Stomach (tissue), 9 donors: ENCODE measurements around the gene SRM. TPM values are rescaled to one million over a fixed set of nuclear protein-coding genes. Genes with fewer than 3 reads are reported as not detected.

Source experiments
- DNase-seq, 2 donors: peaks; one replicate each; pipeline versions ENCODE4 v3.0.0 to v3.0.0-alpha.2; 2013 to 2019
- H3K27ac ChIP-seq, 5 donors: fragments of 200-600 bp in 4 of 5; sonication (generic) in 4 of 5; one replicate each; pipeline ENCODE4 v1.5.1; 2013 to 2019; ENCODE audit warnings: mild to moderate bottlenecking in 1 of 5, moderate library complexity in 1 of 5
- H3K27me3 ChIP-seq, 3 donors: fragments of 200-600 bp; sonication (generic); one replicate each; pipeline ENCODE4 v1.5.1; 2017 to 2019; ENCODE audit warnings: mixed run types in 1 of 3
- H3K36me3 ChIP-seq, 4 donors: fragments of 200-600 bp; sonication (generic); 1 replicate in 3 of 4; 2 replicates in 1 of 4; pipeline ENCODE4 v1.5.1; 2016 to 2019
- H3K4me1 ChIP-seq, 4 donors: fragments of 200-600 bp; sonication (generic); one replicate each; pipeline ENCODE4 v1.5.1; 2016 to 2019
- H3K4me3 ChIP-seq, 4 donors: fragments of 200-600 bp; sonication (generic) in 3 of 4; one replicate each; pipeline ENCODE4 v1.5.1; 2016 to 2019; ENCODE audit warnings: mild to moderate bottlenecking in 1 of 4
- H3K9me3 ChIP-seq, 4 donors: fragments of 200-600 bp; sonication (generic); one replicate each; pipeline ENCODE4 v1.5.1; 2016 to 2019
- CTCF ChIP-seq, 7 experiments: fragments of 450-650 bp in 4 of 7; fragments of 200-600 bp in 3 of 7; sonication (generic) in 3 of 7; IDR thresholded peaks; one replicate each; pipeline ENCODE4 v1.5.1; 2016 to 2019; ENCODE audit warnings: antibody characterized with exemption in 7 of 7, control low read depth in 2 of 7, mild to moderate bottlenecking in 1 of 7
- EP300 ChIP-seq: sonication (generic); formaldehyde crosslinking; IDR thresholded peaks from one replicate; pipeline ENCODE4 v1.6.1; 2017; ENCODE audit warnings: antibody characterized with exemption
- POLR2A ChIP-seq, 4 donors: fragments of 450-650 bp; IDR thresholded peaks; one replicate each; pipeline ENCODE4 v1.6.1; 2016; ENCODE audit warnings: antibody characterized with exemption in 4 of 4, control low read depth in 2 of 4, mild to moderate bottlenecking in 1 of 4, moderate library complexity in 1 of 4
- POLR2AphosphoS5 ChIP-seq, 3 donors: sonication (generic); formaldehyde crosslinking; IDR thresholded peaks; one replicate each; pipeline ENCODE4 v1.6.1; 2016; ENCODE audit warnings: antibody characterized with exemption in 3 of 3
- WGBS, 5 donors: extraction: QIAGEN DNeasy Blood & Tissue Kit in 3 of 5; methylation state at CpG; one replicate each; pipeline versions ENCODE4 v1.1.5 to v1.1.7; 2013 to 2018; 5-methylcytosine and 5-hydroxymethylcytosine counted together
- intact Hi-C: fragments of 100-400 bp; cut with DNase I; formaldehyde crosslinking; loops from one replicate; pipeline ENCODE4 v1.15.1; 2023; ENCODE audit warnings: low total_unique reads
- polyA plus RNA-seq, 3 donors: library from polyadenylated mRNA; stranded (reverse); fragments of 200-250 nt; gene quantifications; one replicate each; pipeline ENCODE4 v1.2.3, GENCODE V29; 2013
- total RNA-seq, 5 donors: library from RNA; depleted of rRNA; stranded (reverse); fragments of >200 nt; gene quantifications; one replicate each; pipeline versions ENCODE4 v1.1.0 to v1.2.3, GENCODE V29; 2014 to 2016
- donor health status: healthy with polysubstance abuse.
- donor health status: Bipolar disorder and iron deficiency.
- donor health status: healthy.

The SRM gene
- total and polyA plus RNA-seq, 8 donors: 9.0 to 149 (median 85.1) TPM

GRCh38 chr1:11054666-11055065, 5.2 kb downstream of the SRM start:
- H3K4me3 ChIP-seq: no peak overlapping the region
- peaks cover 19 to 44% (median 42%) of the 10 kb centered on the region in 4 donors for H3K36me3 ChIP-seq
- H3K27me3 ChIP-seq: peaks cover 0 to 11% (median 0%) of the 10 kb centered on the region in 3 donors
- WGBS, 5 donors: 88 to 93% (median 92%) methylated on average over 12 to 22 of the region's 22 CpGs
- TF ChIP-seq POLR2A (IDR thresholded peaks at IDR 0.05): no peak
- TF ChIP-seq POLR2AphosphoS5 (IDR thresholded peaks at IDR 0.05): no peak
- TF ChIP-seq EP300: no peak
- TF ChIP-seq CTCF (IDR thresholded peaks at IDR 0.05): no peak
- H3K9me3 ChIP-seq: no peaks in the 10 kb centered on the region
- peaks cover 0 to 25% (median 18%) of the 10 kb centered on the region in 4 donors for H3K4me1 ChIP-seq
- intact Hi-C loops: no loop called here
- DNase-seq: no peak
- H3K27ac ChIP-seq: no peak overlapping the region

GRCh38 chr1:11054181-11054580, 5.6 kb downstream of the SRM start:
- peaks cover 0 to 21% (median 15%) of the 10 kb centered on the region in 4 donors for H3K4me1 ChIP-seq
- 87 to 91% (median 90%) methylated on average over 5 to 7 of the region's 7 CpGs for WGBS, 5 donors
- TF ChIP-seq POLR2A (IDR thresholded peaks at IDR 0.05): no peak
- TF ChIP-seq POLR2AphosphoS5 (IDR thresholded peaks at IDR 0.05): no peak
- TF ChIP-seq EP300: no peak
- no peak for TF ChIP-seq CTCF (IDR thresholded peaks at IDR 0.05)

GRCh38 chr1:11053758-11054137, 6.1 kb downstream of the SRM start:
- 55 to 69% (median 64%) methylated on average over 8 to 10 of the region's 10 CpGs for WGBS, 5 donors

More at GRCh38 chr1:11054181-11054580, 5.6 kb downstream of the SRM start:
- DNase-seq: no peak
- intact Hi-C loops: no loop called here
- H3K36me3 ChIP-seq: peaks cover 19 to 44% (median 42%) of the 10 kb centered on the region in 4 donors
- no peak overlapping the region for H3K27ac ChIP-seq
- no peak overlapping the region for H3K4me3 ChIP-seq
- no peaks in the 10 kb centered on the region for H3K9me3 ChIP-seq
- peaks cover 0 to 11% (median 0%) of the 10 kb centered on the region in 3 donors for H3K27me3 ChIP-seq

More at GRCh38 chr1:11053758-11054137, 6.1 kb downstream of the SRM start:
- peaks cover 0 to 17% (median 11%) of the 10 kb centered on the region in 4 donors for H3K4me1 ChIP-seq
- TF ChIP-seq POLR2AphosphoS5 (IDR thresholded peaks at IDR 0.05) (no peak), CTCF (IDR thresholded peaks at IDR 0.05) (no peak), EP300 (no peak), POLR2A (IDR thresholded peaks at IDR 0.05) (no peak)
- H3K9me3 ChIP-seq: no peaks in the 10 kb centered on the region
- peaks cover 0 to 11% (median 0%) of the 10 kb centered on the region in 3 donors for H3K27me3 ChIP-seq
- no peak overlapping the region for H3K27ac ChIP-seq
- H3K4me3 ChIP-seq: no peak overlapping the region
- H3K36me3 ChIP-seq: peaks cover 19 to 44% (median 42%) of the 10 kb centered on the region in 4 donors
- peak in 1 of 2 donors; percentile 60 for DNase-seq
- intact Hi-C loops: no loop called here
